HG02623 (cell line): ENCODE measurements around the gene LMOD2.

ENCODE experiments used
- ATAC-seq: cut with Tn5 transposase; IDR thresholded peaks from one replicate; pipeline ENCODE4 v1.9.1; 2021; ENCODE audit warnings: moderate library complexity; ENCODE audit not compliant: unreplicated experiment

The LMOD2 gene

DNA sequence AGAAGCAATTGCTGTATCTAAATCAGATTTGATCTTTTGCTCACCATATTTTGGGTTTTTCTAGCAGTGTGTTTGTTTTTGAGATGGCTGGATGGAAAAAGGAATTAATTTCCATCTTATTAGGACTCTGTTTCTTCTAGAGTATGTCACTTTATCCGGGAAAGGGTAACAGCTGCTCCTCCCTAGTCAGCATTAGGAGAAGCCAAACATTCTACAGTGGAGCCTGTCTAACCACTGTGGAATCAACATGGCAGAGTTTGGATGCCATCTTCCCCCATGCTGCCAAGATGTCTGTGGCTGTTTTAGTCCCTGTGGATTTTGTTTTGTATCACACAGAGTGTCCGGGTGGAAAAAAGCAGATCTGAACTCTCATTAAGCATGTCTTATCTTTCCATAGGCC lies 16.0 kb upstream of the LMOD2 start:
- no peak for ATAC-seq

DNA sequence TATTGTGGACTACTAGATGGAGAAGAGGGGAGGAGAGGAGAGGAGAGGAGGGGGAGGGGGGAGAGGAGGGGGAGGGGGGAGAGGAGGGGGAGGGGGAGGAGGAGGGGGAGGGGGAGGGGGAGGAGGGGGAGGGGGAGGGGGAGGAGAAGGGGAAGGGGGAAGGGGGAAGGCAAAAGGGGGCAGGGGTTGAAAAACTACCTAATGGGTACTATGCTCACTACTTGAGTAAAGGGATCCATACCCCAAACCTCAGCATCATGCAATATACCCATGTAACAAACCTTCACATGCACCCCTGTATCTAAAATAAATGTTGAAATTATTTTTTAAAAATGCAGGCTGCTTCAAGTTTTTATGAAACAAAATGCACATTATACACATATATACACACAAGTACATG lies 15.1 kb upstream of the LMOD2 start:
- no peak for ATAC-seq

DNA sequence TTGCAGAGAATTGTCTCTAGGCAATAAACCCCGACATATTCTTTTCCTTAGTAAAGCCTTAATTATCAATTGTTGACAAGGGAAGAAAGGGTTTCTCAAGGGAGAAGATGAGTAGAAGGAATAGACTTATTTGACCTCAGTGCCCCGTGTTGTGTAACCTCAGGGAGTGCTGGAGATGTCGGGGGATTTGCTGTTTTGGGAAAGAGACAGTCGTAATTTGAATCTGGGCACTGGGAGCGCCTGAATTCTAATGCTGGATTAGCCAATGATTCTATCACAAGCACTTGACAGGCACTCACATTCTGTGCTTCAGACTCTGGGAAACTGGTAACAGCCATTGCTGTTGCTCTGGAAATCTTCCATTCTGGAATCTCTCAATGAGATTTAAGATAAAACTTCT lies 13.8 kb upstream of the LMOD2 start:
- ATAC-seq: no peak

GRCh38 chr7:123643495-123644441 lies 11.9 kb upstream of the LMOD2 start:
- no peak for ATAC-seq

- ATAC-seq: no peak
These were observed 10.2 kb upstream of the LMOD2 start for GRCh38 chr7:123645516-123645915.

- ATAC-seq: no peak
These were observed 8.4 kb upstream of the LMOD2 start for GRCh38 chr7:123647106-123647730.

- ATAC-seq: no peak
These were observed 5.7 kb upstream of the LMOD2 start for GRCh38 chr7:123649964-123650363.

DNA sequence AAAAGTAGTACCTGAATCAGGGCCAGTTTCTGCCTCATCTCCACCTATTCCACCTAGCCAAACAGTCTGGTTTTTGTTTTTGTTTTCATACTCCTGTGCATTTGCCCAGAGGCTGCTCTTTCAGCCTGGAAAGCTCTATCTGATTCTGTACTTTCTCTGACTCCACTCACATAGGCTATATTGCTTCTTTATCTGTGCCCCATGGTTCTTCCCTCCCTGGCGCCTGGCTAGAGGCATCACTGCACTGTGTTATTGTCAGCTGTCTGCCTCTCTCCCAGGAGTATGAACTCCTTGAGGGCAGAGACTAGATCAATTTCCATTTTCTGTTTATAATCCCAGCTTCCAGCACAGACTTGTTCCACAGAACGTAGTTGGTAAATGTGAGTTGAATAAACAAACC lies 5.1 kb upstream of the LMOD2 start:
- ATAC-seq: no peak

GRCh38 chr7:123652406-123652805 lies 3.3 kb upstream of the LMOD2 start:
- ATAC-seq: no peak

DNA sequence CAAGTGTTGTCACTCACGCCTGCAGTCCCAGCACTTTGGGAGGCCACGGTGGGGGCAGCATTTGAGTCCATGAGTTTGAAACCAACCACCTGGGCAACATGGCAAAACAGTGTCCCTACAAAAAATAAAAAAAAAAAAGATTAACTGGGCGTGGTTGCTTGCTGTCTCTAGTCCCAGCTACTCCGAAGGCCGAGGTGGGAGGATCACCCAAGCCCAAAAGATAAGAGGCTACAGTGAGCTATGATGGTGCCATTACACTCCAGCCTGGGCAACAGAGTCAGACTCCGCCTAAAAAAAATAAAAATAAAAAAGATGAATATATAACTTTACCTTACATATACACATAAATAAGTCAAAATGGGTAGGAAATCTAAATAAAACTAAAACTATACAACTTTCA lies 2.5 kb upstream of the LMOD2 start:
- ATAC-seq: no peak

DNA sequence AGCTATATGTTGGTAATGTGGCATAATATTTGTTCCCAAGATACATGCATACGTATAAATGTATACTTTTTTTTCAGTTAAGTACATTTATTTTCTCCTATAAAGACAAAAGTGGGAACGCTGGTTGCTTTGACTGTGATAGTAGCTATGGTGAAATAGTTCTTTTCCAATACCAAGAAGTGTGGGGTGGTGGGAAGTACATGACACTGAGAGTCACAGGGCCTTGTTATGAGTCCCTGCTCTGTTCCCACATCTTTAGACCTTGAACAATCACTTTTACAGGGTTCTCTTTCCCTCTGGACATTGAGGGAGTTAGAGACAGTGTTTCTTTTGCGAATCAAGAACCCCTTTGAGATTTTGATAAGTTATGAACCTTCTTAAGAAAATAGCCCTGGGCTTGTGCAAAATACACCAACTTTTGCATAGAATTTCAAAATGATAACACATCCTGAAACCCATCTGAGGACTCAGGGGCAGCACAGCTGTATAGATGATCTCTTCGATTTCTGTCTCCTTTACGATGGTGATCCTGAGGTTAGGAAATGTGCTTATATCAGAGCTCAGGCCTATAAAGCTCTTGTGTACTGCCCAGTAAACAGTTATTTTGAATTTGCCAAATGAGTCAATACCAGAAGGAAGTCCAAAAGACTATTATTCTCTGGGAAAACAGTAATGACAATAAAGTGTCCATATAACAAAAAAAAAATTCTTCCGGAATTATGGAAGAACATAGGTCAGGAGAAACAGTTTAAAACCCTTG lies 1.1 kb downstream of the LMOD2 start:
- ATAC-seq: no peak

- no peak for ATAC-seq
These were observed 1.6 kb downstream of the LMOD2 start for GRCh38 chr7:123657304-123657685.

DNA sequence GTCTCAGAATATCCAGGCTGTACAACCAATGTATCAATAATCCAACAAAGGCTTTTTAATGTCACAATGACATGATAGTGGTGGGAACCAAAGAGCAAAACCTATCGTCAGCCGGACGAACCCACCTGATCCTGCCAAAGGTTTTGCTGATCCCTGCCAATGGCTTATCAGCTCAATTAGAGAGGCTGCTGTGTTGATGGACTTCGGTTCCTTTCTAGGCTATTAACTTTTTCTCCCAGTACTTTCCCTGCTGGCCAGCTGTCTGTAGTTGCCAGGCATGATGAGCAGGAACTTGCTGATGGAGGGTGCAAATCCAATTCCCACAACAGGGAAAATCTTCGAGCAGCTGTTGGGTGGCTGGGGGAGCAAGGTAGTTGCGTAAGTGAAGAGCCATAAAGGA lies 2.4 kb downstream of the LMOD2 start:
- ATAC-seq: no peak

GRCh38 chr7:123660514-123661354 lies 5.1 kb downstream of the LMOD2 start:
- ATAC-seq: no peak

DNA sequence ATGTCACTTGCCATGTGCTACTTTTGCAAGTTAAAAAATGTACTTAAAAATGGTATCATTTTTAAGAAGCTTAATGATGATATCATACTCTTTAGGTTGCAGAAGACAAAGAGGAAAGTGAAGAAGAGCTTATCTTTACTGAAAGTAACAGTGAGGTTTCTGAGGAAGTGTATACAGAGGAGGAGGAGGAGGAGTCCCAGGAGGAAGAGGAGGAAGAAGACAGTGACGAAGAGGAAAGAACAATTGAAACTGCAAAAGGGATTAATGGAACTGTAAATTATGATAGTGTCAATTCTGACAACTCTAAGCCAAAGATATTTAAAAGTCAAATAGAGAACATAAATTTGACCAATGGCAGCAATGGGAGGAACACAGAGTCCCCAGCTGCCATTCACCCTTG lies 6.1 kb downstream of the LMOD2 start:
- no peak for ATAC-seq

GRCh38 chr7:123662293-123662692 lies 6.6 kb downstream of the LMOD2 start:
- ATAC-seq: no peak

DNA sequence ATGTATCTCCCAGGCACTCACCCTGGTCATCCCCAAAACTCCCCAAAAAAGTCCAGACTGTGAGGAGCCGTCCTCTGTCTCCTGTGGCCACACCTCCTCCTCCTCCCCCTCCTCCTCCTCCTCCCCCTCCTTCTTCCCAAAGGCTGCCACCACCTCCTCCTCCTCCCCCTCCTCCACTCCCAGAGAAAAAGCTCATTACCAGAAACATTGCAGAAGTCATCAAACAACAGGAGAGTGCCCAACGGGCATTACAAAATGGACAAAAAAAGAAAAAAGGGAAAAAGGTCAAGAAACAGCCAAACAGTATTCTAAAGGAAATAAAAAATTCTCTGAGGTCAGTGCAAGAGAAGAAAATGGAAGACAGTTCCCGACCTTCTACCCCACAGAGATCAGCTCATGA lies 7.1 kb downstream of the LMOD2 start:
- no peak for ATAC-seq

DNA sequence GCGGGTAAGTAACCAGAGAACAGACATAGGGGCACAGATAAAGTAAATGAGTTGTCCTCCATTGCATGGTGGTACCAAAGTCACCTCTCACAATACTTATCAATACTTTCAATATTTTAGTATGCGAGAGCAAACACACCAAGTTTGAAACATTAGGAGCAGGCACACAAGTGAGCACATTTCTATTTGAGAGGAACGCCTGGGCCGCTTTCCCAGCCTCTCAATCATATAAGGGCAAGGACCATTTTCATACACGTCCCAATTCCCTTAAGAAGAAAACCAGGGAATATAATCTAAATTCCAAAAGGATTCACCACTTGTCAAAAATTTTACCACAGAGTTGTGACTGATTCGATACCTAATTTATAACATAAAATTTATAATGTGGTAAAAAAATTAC lies 7.5 kb downstream of the LMOD2 start:
- ATAC-seq: no peak

DNA sequence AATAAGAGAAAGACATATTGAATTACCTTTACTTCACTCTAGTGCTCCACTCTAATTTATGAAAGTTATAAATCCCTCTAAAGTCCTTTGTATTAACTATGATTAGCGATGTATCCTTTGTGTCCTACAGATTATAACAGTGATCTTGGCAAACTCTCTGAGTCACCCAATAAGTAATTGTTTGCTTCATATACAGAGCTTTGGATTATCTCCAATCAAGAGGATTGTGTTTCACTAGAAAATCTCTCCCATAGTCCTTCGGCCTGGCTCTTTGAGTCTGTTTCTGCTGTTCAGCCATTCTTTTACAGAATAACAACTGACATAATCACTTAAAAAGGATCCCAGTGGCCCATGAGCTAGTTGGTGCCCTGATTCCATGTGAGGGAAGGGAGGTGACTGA lies 9.5 kb downstream of the LMOD2 start:
- no peak for ATAC-seq

- ATAC-seq: no peak
These were observed 10.2 kb downstream of the LMOD2 start for GRCh38 chr7:123665896-123666295.

- no peak for ATAC-seq
These were observed 10.8 kb downstream of the LMOD2 start for GRCh38 chr7:123666492-123666891.
